Left lung (tissue), 10 donors: ENCODE measurements around the gene RIPOR3. TPM values are rescaled to one million over a fixed set of nuclear protein-coding genes. Genes with fewer than 3 reads are reported as not detected.

ENCODE experiments used
- ATAC-seq: fragments of 200-7000 bp; cut with Tn5 transposase; one replicate; pipeline ENCODE4 v1.9.1; 2020; ENCODE audit warnings: moderate library complexity
- DNase-seq, 4 donors: peaks; one replicate each; pipeline ENCODE4 v3.0.0-alpha.2; 2013 to 2020
- H3K27ac ChIP-seq, 2 donors: fragments of 200-600 bp; sonication (generic) in 1 of 2; one replicate each; pipeline versions ENCODE4 v1.5.0 to v1.8.0; 2020 to 2021
- H3K27me3 ChIP-seq, 2 donors: fragments of 200-600 bp; sonication (generic) in 1 of 2; one replicate each; pipeline versions ENCODE4 v1.5.0 to v1.8.0; 2020 to 2021
- H3K36me3 ChIP-seq, 2 donors: fragments of 200-600 bp; sonication (generic) in 1 of 2; one replicate each; pipeline versions ENCODE4 v1.5.0 to v1.8.0; 2020 to 2021
- H3K4me1 ChIP-seq, 2 donors: fragments of 200-600 bp; one replicate each; pipeline ENCODE4 v1.8.0; 2021
- H3K4me3 ChIP-seq, 2 donors: fragments of 200-600 bp; sonication (generic) in 1 of 2; one replicate each; pipeline versions ENCODE4 v1.5.0 to v1.8.0; 2020 to 2021; ENCODE audit warnings: mild to moderate bottlenecking in 1 of 2
- H3K9me3 ChIP-seq, 2 donors: fragments of 200-600 bp; sonication (generic) in 1 of 2; one replicate each; pipeline versions ENCODE4 v1.5.0 to v1.8.0; 2020 to 2021
- intact Hi-C, 2 donors: fragments of 100-400 bp; cut with DNase I; formaldehyde crosslinking; loops; one replicate each; pipeline versions ENCODE4 v1.11.2 to v1.14.2; 2022
- polyA plus RNA-seq, 6 donors: library from polyadenylated mRNA; unstranded; fragments of 120-200 nt; gene quantifications; one replicate each; pipeline ENCODE4 v1.2.1, GENCODE V29; 2013; ENCODE audit not compliant: insufficient read length in 6 of 6
- total RNA-seq, 2 donors: library from RNA; stranded (reverse); fragmentation: NEBNext Ultra II Directional; extraction: Animal tissue kit (Norgen Biotek cat#: 25700); gene quantifications; one replicate each; pipeline ENCODE4 v1.2.1, GENCODE V29; 2021
- TF ChIP-seq, protein P1 (sequence below), 2 donors: fragments of 200-600 bp; sonication (generic) in 1 of 2; IDR thresholded peaks; one replicate each; pipeline versions ENCODE4 v1.5.0 to v1.8.0; 2021; ENCODE audit warnings: antibody characterized with exemption in 2 of 2
- donor health status: DM: no; HTN: yes; CAD: no.
- donor health status: DM: no; HTN: no; CAD: no.

RIPOR3 gene
- total and polyA plus RNA-seq, 8 donors, result 2.0 to 7.0 (median 2.8) TPM

DNA sequence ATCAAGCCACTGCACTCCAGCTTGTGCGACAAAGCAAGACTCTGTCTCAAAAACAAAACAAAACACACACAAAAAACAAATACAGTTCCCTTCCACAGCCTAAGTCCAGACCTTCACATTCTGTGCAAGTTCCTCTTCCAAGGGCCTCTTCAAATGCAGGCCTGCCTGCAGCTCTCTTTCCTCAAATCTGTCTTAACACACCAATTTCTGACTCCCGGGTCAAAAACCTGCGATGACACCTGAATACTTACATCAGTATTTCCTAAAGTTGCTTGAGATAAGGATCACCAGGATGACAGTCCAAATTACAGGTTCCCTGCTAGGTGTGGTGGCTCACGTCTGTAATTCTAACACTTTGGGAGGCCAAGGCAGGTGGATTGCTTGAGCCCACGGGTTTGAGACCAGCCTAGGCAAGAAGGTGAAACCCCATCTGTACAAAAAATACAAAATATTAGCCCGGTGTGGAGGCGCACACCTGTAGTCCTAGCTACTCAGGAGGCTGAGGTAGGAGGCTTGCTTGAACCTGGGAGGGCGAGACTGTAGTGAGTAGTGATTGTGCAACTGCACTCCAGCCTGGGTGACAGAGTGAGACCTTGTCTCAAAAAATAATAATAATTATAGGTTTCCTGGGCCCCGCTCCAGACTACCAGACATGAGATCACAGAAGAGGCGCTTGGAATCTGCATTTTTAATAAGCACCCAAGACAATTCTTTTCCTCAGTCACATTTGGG is 31.2 kb upstream of the RIPOR3 start:
- H3K4me1 ChIP-seq, result peaks cover 4 to 12% of the 10 kb centered on the region in 2 donors
- ATAC-seq, result no peak
- TF ChIP-seq, protein P1, sequence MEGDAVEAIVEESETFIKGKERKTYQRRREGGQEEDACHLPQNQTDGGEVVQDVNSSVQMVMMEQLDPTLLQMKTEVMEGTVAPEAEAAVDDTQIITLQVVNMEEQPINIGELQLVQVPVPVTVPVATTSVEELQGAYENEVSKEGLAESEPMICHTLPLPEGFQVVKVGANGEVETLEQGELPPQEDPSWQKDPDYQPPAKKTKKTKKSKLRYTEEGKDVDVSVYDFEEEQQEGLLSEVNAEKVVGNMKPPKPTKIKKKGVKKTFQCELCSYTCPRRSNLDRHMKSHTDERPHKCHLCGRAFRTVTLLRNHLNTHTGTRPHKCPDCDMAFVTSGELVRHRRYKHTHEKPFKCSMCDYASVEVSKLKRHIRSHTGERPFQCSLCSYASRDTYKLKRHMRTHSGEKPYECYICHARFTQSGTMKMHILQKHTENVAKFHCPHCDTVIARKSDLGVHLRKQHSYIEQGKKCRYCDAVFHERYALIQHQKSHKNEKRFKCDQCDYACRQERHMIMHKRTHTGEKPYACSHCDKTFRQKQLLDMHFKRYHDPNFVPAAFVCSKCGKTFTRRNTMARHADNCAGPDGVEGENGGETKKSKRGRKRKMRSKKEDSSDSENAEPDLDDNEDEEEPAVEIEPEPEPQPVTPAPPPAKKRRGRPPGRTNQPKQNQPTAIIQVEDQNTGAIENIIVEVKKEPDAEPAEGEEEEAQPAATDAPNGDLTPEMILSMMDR (IDR thresholded peaks at IDR 0.05), result no peak
- H3K36me3 ChIP-seq, result no peaks in the 10 kb centered on the region
- DNase-seq, result no peak
- no peak overlapping the region for H3K27ac ChIP-seq
- intact Hi-C loops, result no loop called here
- no peaks in the 10 kb centered on the region for H3K27me3 ChIP-seq
- no peaks in the 10 kb centered on the region for H3K9me3 ChIP-seq
- no peak overlapping the region for H3K4me3 ChIP-seq

DNA sequence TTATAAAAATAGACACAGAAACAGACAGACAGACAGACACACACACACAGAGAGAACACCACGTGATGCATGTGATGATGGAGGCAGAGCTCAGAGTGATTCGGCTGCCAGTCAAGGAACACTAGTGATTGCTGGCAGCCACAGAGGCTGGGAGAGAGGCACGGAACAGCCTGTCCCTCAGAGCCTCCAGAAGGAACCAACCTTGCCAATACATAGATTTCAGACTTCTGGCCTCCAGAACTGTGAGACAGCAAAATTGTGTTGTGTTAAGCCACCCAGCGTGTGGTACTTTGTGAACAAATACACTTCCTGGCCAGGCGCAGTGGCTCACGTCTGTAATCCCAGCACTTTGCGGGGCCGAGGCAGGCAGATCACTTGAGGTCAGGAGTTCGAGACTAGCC is 30.5 kb upstream of the RIPOR3 start:
- no peak for ATAC-seq
- no peak overlapping the region for H3K27ac ChIP-seq
- H3K36me3 ChIP-seq, result no peaks in the 10 kb centered on the region
- H3K4me1 ChIP-seq, result peaks cover 3 to 12% of the 10 kb centered on the region in 2 donors
- H3K9me3 ChIP-seq, result no peaks in the 10 kb centered on the region
- H3K4me3 ChIP-seq, result no peak overlapping the region
- TF ChIP-seq, protein P1 (IDR thresholded peaks at IDR 0.05), result no peak
- DNase-seq, result no peak
- intact Hi-C loops, result no loop called here
- H3K27me3 ChIP-seq, result no peaks in the 10 kb centered on the region

DNA sequence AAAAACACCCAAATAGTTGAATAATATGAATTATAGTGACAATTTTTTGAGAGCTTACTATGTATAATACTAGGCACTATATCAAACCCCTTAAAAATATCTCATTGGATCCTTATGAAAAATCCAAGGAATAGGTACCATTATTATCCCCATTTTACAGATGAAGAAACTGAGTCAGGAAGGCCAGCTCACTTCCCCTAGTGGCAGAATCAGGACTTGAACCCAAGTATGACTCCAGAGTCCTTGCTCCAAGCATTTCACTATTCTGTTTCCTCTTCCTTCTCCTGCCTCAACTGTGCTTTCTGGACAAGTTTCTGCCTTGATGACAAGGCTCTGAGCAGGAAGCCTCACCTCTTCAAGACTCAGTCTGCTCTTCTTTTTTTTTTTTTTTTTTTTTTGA is 29.2 kb upstream of the RIPOR3 start:
- Histone ChIP-seq H3K4me3 (no peak overlapping the region), H3K9me3 (no peaks in the 10 kb centered on the region), H3K27ac (no peak overlapping the region), H3K27me3 (no peaks in the 10 kb centered on the region), H3K4me1 (peaks cover 3 to 8% of the 10 kb centered on the region in 2 donors), H3K36me3 (no peaks in the 10 kb centered on the region)
- no peak for ATAC-seq
- intact Hi-C loops, result no loop called here
- TF ChIP-seq, protein P1 (IDR thresholded peaks at IDR 0.05), result no peak
- DNase-seq, result no peak

DNA sequence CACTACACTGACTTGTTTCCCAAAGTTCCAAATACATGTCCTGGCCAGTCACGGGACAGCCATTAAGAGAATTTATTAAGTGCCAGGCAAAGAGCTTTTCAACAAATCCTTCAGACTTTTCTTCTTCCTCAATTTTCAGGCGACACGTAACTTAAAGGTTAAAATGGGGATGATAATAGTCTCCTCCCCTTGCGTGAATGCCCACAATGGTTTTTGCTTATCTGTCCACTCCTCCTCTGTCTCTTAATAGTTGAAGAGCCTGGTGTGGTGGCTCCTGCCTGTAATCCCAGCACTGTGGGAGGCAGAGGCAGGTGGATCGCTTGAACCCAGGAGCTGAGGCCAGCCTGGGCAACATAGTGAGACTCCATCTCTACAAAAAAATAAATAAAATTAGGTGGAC is 28.7 kb upstream of the RIPOR3 start:
- H3K4me1 ChIP-seq, result peaks cover 0 to 5% of the 10 kb centered on the region in 2 donors
- H3K4me3 ChIP-seq, result no peak overlapping the region
- TF ChIP-seq, protein P1 (IDR thresholded peaks at IDR 0.05), result no peak
- intact Hi-C loops, result no loop called here
- ATAC-seq (no peak), DNase-seq (no peak)
- H3K36me3 ChIP-seq, result no peaks in the 10 kb centered on the region
- H3K9me3 ChIP-seq, result no peaks in the 10 kb centered on the region
- H3K27me3 ChIP-seq, result no peaks in the 10 kb centered on the region
- H3K27ac ChIP-seq, result no peak overlapping the region

DNA sequence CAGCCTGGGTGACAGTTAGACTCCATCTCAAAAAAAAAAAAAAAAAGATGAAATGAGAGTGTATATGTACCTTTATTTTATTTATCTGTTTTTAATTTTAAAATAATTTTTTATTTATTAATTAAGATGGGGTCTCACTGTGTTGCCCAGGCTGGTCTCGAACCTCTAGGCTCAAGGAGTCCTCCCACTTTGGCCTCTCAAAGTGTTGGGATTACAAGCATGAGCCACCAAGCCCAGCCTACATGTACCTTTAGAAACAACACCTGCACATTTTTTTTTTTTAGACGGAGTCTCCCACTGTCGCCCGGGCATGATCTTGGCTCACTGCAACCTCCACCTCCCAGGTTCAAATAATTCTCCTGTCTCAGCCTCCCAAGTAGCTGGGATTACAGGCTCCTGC is 28.0 kb upstream of the RIPOR3 start:
- no peaks in the 10 kb centered on the region for H3K9me3 ChIP-seq
- ATAC-seq (no peak), DNase-seq (no peak)
- H3K27ac ChIP-seq, result no peak overlapping the region
- no peaks in the 10 kb centered on the region for H3K27me3 ChIP-seq
- H3K4me1 ChIP-seq, result no peaks in the 10 kb centered on the region
- TF ChIP-seq, protein P1 (IDR thresholded peaks at IDR 0.05), result no peak
- no peaks in the 10 kb centered on the region for H3K36me3 ChIP-seq
- H3K4me3 ChIP-seq, result no peak overlapping the region
- intact Hi-C loops, result no loop called here
